Measurements from ENCODE around the gene CRACR2A.

The CRACR2A gene

GRCh38 chr12:3752741-3753486 is at the start of gene CRACR2A:
Gene CRACR2A (minus strand): TSS chr12:3753109. CDS start chr12:3696999, 56,110 bp downstream.
- H3K27me3 ChIP-seq (ENCODE audit: control insufficient read depth, insufficient read depth, low read length): no peaks in the 10 kb centered on the region; the same call in 1 of the 2 replicates
- H3K4me3 ChIP-seq (ENCODE audit: low read length): peak within 1 kb of the TSS; percentile 23; the same call in 1 of the 2 replicates
- H3K9me3 ChIP-seq (ENCODE audit: control insufficient read depth, insufficient read depth, low read length): no peaks in the 10 kb centered on the region
- no peaks in the 10 kb centered on the region for H3K36me3 ChIP-seq (ENCODE audit: control insufficient read depth, insufficient read depth, low read length)
- no peak for DNase-seq (ENCODE audit: low read depth, low spot score)
- no CpG with 5 or more reads among the region's 62 CpGs for WGBS (ENCODE audit: insufficient coverage, insufficient read length)
- 0 out of 2 replicates have a peak, but pooled peaks cover 2% of the 10 kb centered on the region for H3K4me1 ChIP-seq (ENCODE audit: control insufficient read depth, insufficient read depth, low read length)
- no peak within 1 kb of the TSS for H3K27ac ChIP-seq (ENCODE audit: low read length)

GRCh38 chr12:3797531-3798048 is 44.7 kb upstream of the CRACR2A start:
- Histone ChIP-seq H3K4me3 (ENCODE audit: low read length) (no peak overlapping the region), H3K4me1 (ENCODE audit: control insufficient read depth, insufficient read depth, low read length) (0 out of 2 replicates have a peak, but pooled peaks cover 1% of the 10 kb centered on the region), H3K27me3 (ENCODE audit: control insufficient read depth, insufficient read depth, low read length) (no peaks in the 10 kb centered on the region), H3K36me3 (ENCODE audit: control insufficient read depth, insufficient read depth, low read length) (no peaks in the 10 kb centered on the region), H3K9me3 (ENCODE audit: control insufficient read depth, insufficient read depth, low read length) (no peaks in the 10 kb centered on the region), H3K27ac (ENCODE audit: low read length) (no peak overlapping the region)
- no CpG with 5 or more reads among the region's 3 CpGs for WGBS (ENCODE audit: insufficient coverage, insufficient read length)
- no peak for DNase-seq (ENCODE audit: low read depth, low spot score)

- Histone ChIP-seq H3K4me3 (ENCODE audit: low read length) (no peak overlapping the region), H3K27ac (ENCODE audit: low read length) (no peak overlapping the region), H3K36me3 (ENCODE audit: control insufficient read depth, insufficient read depth, low read length) (no peaks in the 10 kb centered on the region), H3K4me1 (ENCODE audit: control insufficient read depth, insufficient read depth, low read length) (0 out of 2 replicates have a peak, but pooled peaks cover 1% of the 10 kb centered on the region), H3K27me3 (ENCODE audit: control insufficient read depth, insufficient read depth, low read length) (no peaks in the 10 kb centered on the region), H3K9me3 (ENCODE audit: control insufficient read depth, insufficient read depth, low read length) (no peaks in the 10 kb centered on the region)
- no CpG with 5 or more reads among the region's 5 CpGs for WGBS (ENCODE audit: insufficient coverage, insufficient read length)
- no peak for DNase-seq (ENCODE audit: low read depth, low spot score)
Observed at GRCh38 chr12:3795492-3796133, 42.7 kb upstream of the CRACR2A start.

- Histone ChIP-seq H3K36me3 (ENCODE audit: control insufficient read depth, insufficient read depth, low read length) (no peaks in the 10 kb centered on the region), H3K9me3 (ENCODE audit: control insufficient read depth, insufficient read depth, low read length) (no peaks in the 10 kb centered on the region), H3K4me3 (ENCODE audit: low read length) (no peak overlapping the region), H3K4me1 (ENCODE audit: control insufficient read depth, insufficient read depth, low read length) (0 out of 2 replicates have a peak, but pooled peaks cover 1% of the 10 kb centered on the region), H3K27me3 (ENCODE audit: control insufficient read depth, insufficient read depth, low read length) (no peaks in the 10 kb centered on the region), H3K27ac (ENCODE audit: low read length) (no peak overlapping the region)
- DNase-seq (ENCODE audit: low read depth, low spot score): no peak
- WGBS (ENCODE audit: insufficient coverage, insufficient read length): no CpG with 5 or more reads among the region's 2 CpGs
Observed at GRCh38 chr12:3795066-3795465, 42.2 kb upstream of the CRACR2A start.

GRCh38 chr12:3792623-3793288 is 39.8 kb upstream of the CRACR2A start:
- WGBS (ENCODE audit: insufficient coverage, insufficient read length): 100% methylated on average over 1 of the region's 10 CpGs
- no peaks in the 10 kb centered on the region for H3K9me3 ChIP-seq (ENCODE audit: control insufficient read depth, insufficient read depth, low read length)
- no peak overlapping the region for H3K4me3 ChIP-seq (ENCODE audit: low read length)
- H3K4me1 ChIP-seq (ENCODE audit: control insufficient read depth, insufficient read depth, low read length): peaks cover 3% of the 10 kb centered on the region; the same call in 1 of the 2 replicates
- no peak for DNase-seq (ENCODE audit: low read depth, low spot score)
- H3K36me3 ChIP-seq (ENCODE audit: control insufficient read depth, insufficient read depth, low read length): no peaks in the 10 kb centered on the region
- H3K27me3 ChIP-seq (ENCODE audit: control insufficient read depth, insufficient read depth, low read length): no peaks in the 10 kb centered on the region
- no peak overlapping the region for H3K27ac ChIP-seq (ENCODE audit: low read length)

- H3K4me3 ChIP-seq (ENCODE audit: low read length): no peak overlapping the region
- H3K27me3 ChIP-seq (ENCODE audit: control insufficient read depth, insufficient read depth, low read length): no peaks in the 10 kb centered on the region
- DNase-seq (ENCODE audit: low read depth, low spot score): no peak
- H3K27ac ChIP-seq (ENCODE audit: low read length): no peak overlapping the region
- H3K4me1 ChIP-seq (ENCODE audit: control insufficient read depth, insufficient read depth, low read length): peaks cover 3% of the 10 kb centered on the region; the same call in 1 of the 2 replicates
- no peaks in the 10 kb centered on the region for H3K9me3 ChIP-seq (ENCODE audit: control insufficient read depth, insufficient read depth, low read length)
- WGBS (ENCODE audit: insufficient coverage, insufficient read length): no CpG with 5 or more reads among the region's 5 CpGs
- H3K36me3 ChIP-seq (ENCODE audit: control insufficient read depth, insufficient read depth, low read length): no peaks in the 10 kb centered on the region
Observed at GRCh38 chr12:3791256-3791874, 38.5 kb upstream of the CRACR2A start.

GRCh38 chr12:3790642-3791041 is 37.7 kb upstream of the CRACR2A start:
- H3K4me1 ChIP-seq (ENCODE audit: control insufficient read depth, insufficient read depth, low read length): peaks cover 3% of the 10 kb centered on the region; the same call in 1 of the 2 replicates
- H3K4me3 ChIP-seq (ENCODE audit: low read length): no peak overlapping the region
- no peaks in the 10 kb centered on the region for H3K27me3 ChIP-seq (ENCODE audit: control insufficient read depth, insufficient read depth, low read length)
- no peak overlapping the region for H3K27ac ChIP-seq (ENCODE audit: low read length)
- no peaks in the 10 kb centered on the region for H3K9me3 ChIP-seq (ENCODE audit: control insufficient read depth, insufficient read depth, low read length)
- no peak for DNase-seq (ENCODE audit: low read depth, low spot score)
- WGBS (ENCODE audit: insufficient coverage, insufficient read length): no CpG with 5 or more reads among the region's 2 CpGs
- no peaks in the 10 kb centered on the region for H3K36me3 ChIP-seq (ENCODE audit: control insufficient read depth, insufficient read depth, low read length)

- no peaks in the 10 kb centered on the region for H3K9me3 ChIP-seq (ENCODE audit: control insufficient read depth, insufficient read depth, low read length)
- WGBS (ENCODE audit: insufficient coverage, insufficient read length): no CpG with 5 or more reads among the region's 1 CpG
- no peaks in the 10 kb centered on the region for H3K27me3 ChIP-seq (ENCODE audit: control insufficient read depth, insufficient read depth, low read length)
- no peak for DNase-seq (ENCODE audit: low read depth, low spot score)
- H3K36me3 ChIP-seq (ENCODE audit: control insufficient read depth, insufficient read depth, low read length): no peaks in the 10 kb centered on the region
- H3K4me1 ChIP-seq (ENCODE audit: control insufficient read depth, insufficient read depth, low read length): peaks cover 3% of the 10 kb centered on the region; the same call in 1 of the 2 replicates
- H3K27ac ChIP-seq (ENCODE audit: low read length): no peak overlapping the region
- H3K4me3 ChIP-seq (ENCODE audit: low read length): no peak overlapping the region
Observed at GRCh38 chr12:3789838-3790237, 36.9 kb upstream of the CRACR2A start.

GRCh38 chr12:3777206-3777809 is 24.4 kb upstream of the CRACR2A start:
- no peaks in the 10 kb centered on the region for H3K4me1 ChIP-seq (ENCODE audit: control insufficient read depth, insufficient read depth, low read length)
- H3K27ac ChIP-seq (ENCODE audit: low read length): no peak overlapping the region
- no peaks in the 10 kb centered on the region for H3K27me3 ChIP-seq (ENCODE audit: control insufficient read depth, insufficient read depth, low read length)
- H3K36me3 ChIP-seq (ENCODE audit: control insufficient read depth, insufficient read depth, low read length): no peaks in the 10 kb centered on the region
- no peaks in the 10 kb centered on the region for H3K9me3 ChIP-seq (ENCODE audit: control insufficient read depth, insufficient read depth, low read length)
- no peak overlapping the region for H3K4me3 ChIP-seq (ENCODE audit: low read length)
- DNase-seq (ENCODE audit: low read depth, low spot score): no peak
- WGBS (ENCODE audit: insufficient coverage, insufficient read length): no CpG with 5 or more reads among the region's 3 CpGs
